Osteoblast (primary cell): ENCODE results near the gene DCD. TPM values are rescaled to one million over a fixed set of nuclear protein-coding genes. Genes with fewer than 3 reads are reported as not detected.

Source experiments
- DNase-seq: peaks from one replicate; pipeline ENCODE4 v3.0.0; 2011; ENCODE audit warnings: low spot score, mixed read lengths; ENCODE audit not compliant: insufficient read length; ENCODE audit errors: missing footprints
- H2AFZ ChIP-seq: 2 replicates; pipeline ENCODE4 v1.6.0; 2011; ENCODE audit warnings: mild to moderate bottlenecking, low read length
- H3K27ac ChIP-seq: 2 replicates; pipeline ENCODE4 v1.5.1; 2011; ENCODE audit warnings: mild to moderate bottlenecking, low read depth, low read length, moderate library complexity
- H3K27me3 ChIP-seq: 2 replicates; pipeline ENCODE4 v1.6.0; 2012; ENCODE audit warnings: mild to moderate bottlenecking, control low read depth, inconsistent platforms, low read length, moderate library complexity; ENCODE audit not compliant: insufficient read depth
- H3K36me3 ChIP-seq: 2 replicates; pipeline ENCODE4 v1.5.1; 2011; ENCODE audit warnings: mild to moderate bottlenecking, low read length, control low read depth, moderate library complexity; ENCODE audit not compliant: insufficient read depth
- H3K4me1 ChIP-seq: 2 replicates; pipeline ENCODE4 v1.5.1; 2011; ENCODE audit warnings: mild to moderate bottlenecking, low read length, control low read depth, moderate library complexity; ENCODE audit not compliant: insufficient read depth
- H3K4me2 ChIP-seq: 2 replicates; pipeline ENCODE4 v1.6.0; 2011; ENCODE audit warnings: mild to moderate bottlenecking, low read length; ENCODE audit not compliant: insufficient read depth
- H3K4me3 ChIP-seq: fragments of 200-600 bp; sonication (generic); 3 replicates; pipeline ENCODE4 v1.5.1; 2012; ENCODE audit warnings: mild to moderate bottlenecking, low read length, inconsistent platforms; ENCODE audit not compliant: insufficient read depth
- H3K79me2 ChIP-seq: 2 replicates; pipeline ENCODE4 v1.6.0; 2012; ENCODE audit warnings: mild to moderate bottlenecking, low read length, control low read depth, inconsistent platforms; ENCODE audit not compliant: insufficient read depth
- H3K9me3 ChIP-seq: 2 replicates; pipeline ENCODE4 v1.5.1; 2011; ENCODE audit warnings: low read depth, low read length, control low read depth
- H4K20me1 ChIP-seq: 2 replicates; pipeline ENCODE4 v1.6.0; 2012; ENCODE audit warnings: mild to moderate bottlenecking, low read length, control low read depth; ENCODE audit not compliant: insufficient read depth
- total RNA-seq: library from RNA; depleted of rRNA; stranded (reverse); fragments of >200 nt; gene quantifications from 2 replicates; pipeline ENCODE4 v1.2.3, GENCODE V29; 2012
- TF ChIP-seq, protein P1 (sequence below): IDR thresholded peaks from 2 replicates; pipeline ENCODE4 v1.5.1; 2011; ENCODE audit warnings: mild to moderate bottlenecking, low read depth, low read length, moderate library complexity; ENCODE audit errors: extremely low read depth

The DCD gene
- total RNA-seq, 1 donor: not detected

DNA sequence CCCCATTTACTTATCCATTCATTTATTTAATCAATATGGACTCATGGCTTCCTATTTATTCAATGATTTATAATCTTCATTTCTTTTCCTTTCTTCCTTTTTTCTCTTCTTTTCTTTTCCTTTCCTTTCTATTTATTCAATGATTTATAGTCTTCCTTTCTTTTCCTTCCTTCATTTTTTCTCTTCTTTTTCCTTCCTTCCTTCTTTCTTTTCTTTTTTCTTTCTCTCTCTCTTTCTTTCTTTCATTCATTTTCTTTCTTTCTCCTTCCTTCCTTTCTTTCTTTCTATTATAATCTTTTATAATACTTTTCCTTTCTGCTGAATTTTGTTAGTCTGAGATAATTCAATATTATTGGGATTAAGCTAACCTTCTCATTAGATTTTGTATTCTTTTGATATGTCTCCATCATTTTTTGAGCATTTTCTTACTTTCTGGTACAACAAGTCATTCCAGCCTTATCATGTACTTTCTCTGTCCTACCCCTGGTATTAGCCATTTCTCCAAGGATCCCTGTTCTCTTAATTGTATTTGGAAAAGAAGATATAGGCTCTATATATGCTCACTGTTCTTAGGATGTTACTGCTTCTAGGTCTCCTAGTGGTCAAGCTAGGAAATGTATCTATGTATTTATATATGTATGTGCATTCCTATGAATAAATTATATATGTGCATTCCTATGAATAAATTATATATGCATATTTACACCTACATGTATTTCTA lies 25.5 kb downstream of the DCD start:
- Histone ChIP-seq H3K36me3 (no peaks in the 10 kb centered on the region), H3K27ac (no peak overlapping the region), H3K4me3 (no peak overlapping the region), H2AFZ (no peak overlapping the region), H3K27me3 (peaks cover 7% of the 10 kb centered on the region), H3K4me2 (no peak overlapping the region), H3K9me3 (no peaks in the 10 kb centered on the region), H3K4me1 (no peaks in the 10 kb centered on the region), H4K20me1 (no peaks in the 10 kb centered on the region), H3K79me2 (no peaks in the 10 kb centered on the region)
- TF ChIP-seq, protein P1, sequence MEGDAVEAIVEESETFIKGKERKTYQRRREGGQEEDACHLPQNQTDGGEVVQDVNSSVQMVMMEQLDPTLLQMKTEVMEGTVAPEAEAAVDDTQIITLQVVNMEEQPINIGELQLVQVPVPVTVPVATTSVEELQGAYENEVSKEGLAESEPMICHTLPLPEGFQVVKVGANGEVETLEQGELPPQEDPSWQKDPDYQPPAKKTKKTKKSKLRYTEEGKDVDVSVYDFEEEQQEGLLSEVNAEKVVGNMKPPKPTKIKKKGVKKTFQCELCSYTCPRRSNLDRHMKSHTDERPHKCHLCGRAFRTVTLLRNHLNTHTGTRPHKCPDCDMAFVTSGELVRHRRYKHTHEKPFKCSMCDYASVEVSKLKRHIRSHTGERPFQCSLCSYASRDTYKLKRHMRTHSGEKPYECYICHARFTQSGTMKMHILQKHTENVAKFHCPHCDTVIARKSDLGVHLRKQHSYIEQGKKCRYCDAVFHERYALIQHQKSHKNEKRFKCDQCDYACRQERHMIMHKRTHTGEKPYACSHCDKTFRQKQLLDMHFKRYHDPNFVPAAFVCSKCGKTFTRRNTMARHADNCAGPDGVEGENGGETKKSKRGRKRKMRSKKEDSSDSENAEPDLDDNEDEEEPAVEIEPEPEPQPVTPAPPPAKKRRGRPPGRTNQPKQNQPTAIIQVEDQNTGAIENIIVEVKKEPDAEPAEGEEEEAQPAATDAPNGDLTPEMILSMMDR: peak; percentile 40
- no peak for DNase-seq

DNA sequence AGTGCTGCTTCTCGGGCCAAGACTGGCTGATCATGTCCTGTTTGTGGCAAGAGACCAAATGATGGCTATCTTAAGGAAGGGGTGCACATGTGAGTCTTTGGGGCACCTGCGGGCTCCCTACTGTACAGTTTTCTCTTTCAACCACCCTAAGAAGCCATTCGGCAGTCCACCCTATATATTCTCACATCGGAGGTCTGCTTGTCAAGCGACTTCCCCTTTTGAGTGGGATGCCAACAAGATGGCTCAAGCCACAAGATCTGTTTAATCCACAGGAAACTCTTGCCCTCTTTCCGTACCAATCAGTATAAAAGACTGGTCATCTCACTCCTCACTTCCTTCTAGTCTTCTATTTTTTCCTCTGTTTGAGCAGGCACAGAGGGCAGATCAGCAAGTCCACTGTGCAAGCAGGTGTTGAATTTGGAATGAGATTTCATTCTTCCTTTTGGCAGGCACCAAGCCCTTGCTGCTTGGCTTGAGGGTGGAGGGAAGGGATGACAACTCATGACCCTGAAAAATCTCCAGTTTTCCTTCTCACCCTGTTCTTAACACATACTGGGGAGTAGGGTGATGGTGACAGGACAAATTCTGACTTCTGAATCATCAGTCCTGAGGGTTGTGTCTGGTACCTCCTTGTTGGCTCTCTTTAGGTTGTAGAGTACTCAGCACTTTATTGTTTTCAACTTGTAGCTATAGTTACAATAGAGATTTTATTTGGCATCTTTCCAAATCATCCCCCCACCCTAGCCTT lies 31.1 kb downstream of the DCD start:
- Histone ChIP-seq H3K79me2 (no peaks in the 10 kb centered on the region), H3K9me3 (no peaks in the 10 kb centered on the region), H3K36me3 (no peaks in the 10 kb centered on the region), H3K27ac (no peak overlapping the region), H3K4me3 (no peak overlapping the region), H3K4me1 (no peaks in the 10 kb centered on the region), H4K20me1 (no peaks in the 10 kb centered on the region), H3K27me3 (peaks cover 4% of the 10 kb centered on the region), H2AFZ (no peak overlapping the region), H3K4me2 (no peak overlapping the region)
- no peak for DNase-seq
- TF ChIP-seq, protein P1: no peak

GRCh38 chr12:54612225-54612750 lies 35.9 kb downstream of the DCD start:
- Histone ChIP-seq H3K4me3 (no peak overlapping the region), H3K27ac (no peak overlapping the region), H3K36me3 (no peaks in the 10 kb centered on the region), H3K79me2 (no peaks in the 10 kb centered on the region), H3K27me3 (peaks cover 14% of the 10 kb centered on the region), H4K20me1 (no peaks in the 10 kb centered on the region), H3K4me1 (no peaks in the 10 kb centered on the region), H3K9me3 (no peaks in the 10 kb centered on the region), H3K4me2 (no peak overlapping the region), H2AFZ (no peak overlapping the region)
- TF ChIP-seq, protein P1: no peak
- DNase-seq: no peak

- H3K36me3 ChIP-seq: no peaks in the 10 kb centered on the region
- no peaks in the 10 kb centered on the region for H4K20me1 ChIP-seq
- no peak overlapping the region for H2AFZ ChIP-seq
- no peak for DNase-seq
- H3K27me3 ChIP-seq: peaks cover 18% of the 10 kb centered on the region
- no peak overlapping the region for H3K4me3 ChIP-seq
- no peaks in the 10 kb centered on the region for H3K79me2 ChIP-seq
- no peak overlapping the region for H3K27ac ChIP-seq
- TF ChIP-seq, protein P1: no peak
- no peaks in the 10 kb centered on the region for H3K4me1 ChIP-seq
- no peak overlapping the region for H3K4me2 ChIP-seq
- H3K9me3 ChIP-seq: no peaks in the 10 kb centered on the region
These were observed 36.4 kb downstream of the DCD start for GRCh38 chr12:54611715-54612149.
